ENCODE data around the gene TECPR2. TPM values are rescaled to one million over a fixed set of nuclear protein-coding genes. Genes with fewer than 3 reads are reported as not detected.
A peak's percentile ranks its signal among the peaks of the same experiment; 100 is the strongest.

Gene TECPR2
- total and polyA plus RNA-seq, 2 of the 13 experiments (the other 11 are each of a cell fraction or from before 2014, with no cell fraction given) = 3.5 to 5.7 TPM

DNA sequence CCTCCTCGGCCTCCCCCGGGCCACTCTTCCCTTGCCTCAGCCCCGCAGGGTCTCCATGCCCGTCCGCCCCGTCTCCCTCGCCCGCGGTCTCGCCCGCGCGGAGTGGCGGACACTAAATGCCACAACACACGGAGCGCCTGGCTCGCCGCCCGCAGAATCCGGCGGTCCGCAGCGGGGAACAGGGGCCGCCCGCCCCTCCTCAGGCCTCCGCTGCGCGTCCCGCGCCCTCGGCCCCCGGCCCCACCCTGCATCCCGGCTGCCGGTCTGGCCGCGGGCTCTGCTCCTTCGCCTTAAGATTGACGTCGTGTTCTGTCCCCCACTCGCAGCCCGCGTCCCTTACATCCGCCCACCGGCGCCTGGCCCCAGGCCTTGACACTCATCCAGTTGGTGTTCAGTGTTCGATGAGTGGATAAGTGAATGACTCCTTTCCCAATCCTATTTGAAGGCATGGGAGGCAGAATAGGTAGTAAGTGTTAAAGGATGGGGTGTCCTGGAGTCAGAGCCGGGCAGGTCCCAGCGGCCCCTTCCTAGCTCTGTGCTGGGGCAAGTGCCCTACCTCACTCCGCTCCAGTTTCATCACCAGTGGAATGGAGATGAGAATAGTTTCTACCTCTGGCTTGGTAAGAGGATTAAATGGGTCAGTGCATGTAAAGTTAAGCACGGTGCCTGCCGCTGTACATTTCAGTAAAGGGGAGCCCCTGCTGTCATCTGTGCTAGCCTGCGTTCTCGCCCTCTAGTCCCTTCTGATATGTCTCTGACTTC lies 622 bp downstream of the TECPR2 start (continued):
- peak; percentile 31 for TF ChIP-seq RBM39 (IDR thresholded peaks at IDR 0.05; ENCODE audit: low read depth, low read length, poor library complexity, severe bottlenecking)
- no peak for TF ChIP-seq MXI1 (IDR thresholded peaks at IDR 0.05; ENCODE audit: borderline replicate concordance, low read depth, low read length)
- TF ChIP-seq, protein P1, sequence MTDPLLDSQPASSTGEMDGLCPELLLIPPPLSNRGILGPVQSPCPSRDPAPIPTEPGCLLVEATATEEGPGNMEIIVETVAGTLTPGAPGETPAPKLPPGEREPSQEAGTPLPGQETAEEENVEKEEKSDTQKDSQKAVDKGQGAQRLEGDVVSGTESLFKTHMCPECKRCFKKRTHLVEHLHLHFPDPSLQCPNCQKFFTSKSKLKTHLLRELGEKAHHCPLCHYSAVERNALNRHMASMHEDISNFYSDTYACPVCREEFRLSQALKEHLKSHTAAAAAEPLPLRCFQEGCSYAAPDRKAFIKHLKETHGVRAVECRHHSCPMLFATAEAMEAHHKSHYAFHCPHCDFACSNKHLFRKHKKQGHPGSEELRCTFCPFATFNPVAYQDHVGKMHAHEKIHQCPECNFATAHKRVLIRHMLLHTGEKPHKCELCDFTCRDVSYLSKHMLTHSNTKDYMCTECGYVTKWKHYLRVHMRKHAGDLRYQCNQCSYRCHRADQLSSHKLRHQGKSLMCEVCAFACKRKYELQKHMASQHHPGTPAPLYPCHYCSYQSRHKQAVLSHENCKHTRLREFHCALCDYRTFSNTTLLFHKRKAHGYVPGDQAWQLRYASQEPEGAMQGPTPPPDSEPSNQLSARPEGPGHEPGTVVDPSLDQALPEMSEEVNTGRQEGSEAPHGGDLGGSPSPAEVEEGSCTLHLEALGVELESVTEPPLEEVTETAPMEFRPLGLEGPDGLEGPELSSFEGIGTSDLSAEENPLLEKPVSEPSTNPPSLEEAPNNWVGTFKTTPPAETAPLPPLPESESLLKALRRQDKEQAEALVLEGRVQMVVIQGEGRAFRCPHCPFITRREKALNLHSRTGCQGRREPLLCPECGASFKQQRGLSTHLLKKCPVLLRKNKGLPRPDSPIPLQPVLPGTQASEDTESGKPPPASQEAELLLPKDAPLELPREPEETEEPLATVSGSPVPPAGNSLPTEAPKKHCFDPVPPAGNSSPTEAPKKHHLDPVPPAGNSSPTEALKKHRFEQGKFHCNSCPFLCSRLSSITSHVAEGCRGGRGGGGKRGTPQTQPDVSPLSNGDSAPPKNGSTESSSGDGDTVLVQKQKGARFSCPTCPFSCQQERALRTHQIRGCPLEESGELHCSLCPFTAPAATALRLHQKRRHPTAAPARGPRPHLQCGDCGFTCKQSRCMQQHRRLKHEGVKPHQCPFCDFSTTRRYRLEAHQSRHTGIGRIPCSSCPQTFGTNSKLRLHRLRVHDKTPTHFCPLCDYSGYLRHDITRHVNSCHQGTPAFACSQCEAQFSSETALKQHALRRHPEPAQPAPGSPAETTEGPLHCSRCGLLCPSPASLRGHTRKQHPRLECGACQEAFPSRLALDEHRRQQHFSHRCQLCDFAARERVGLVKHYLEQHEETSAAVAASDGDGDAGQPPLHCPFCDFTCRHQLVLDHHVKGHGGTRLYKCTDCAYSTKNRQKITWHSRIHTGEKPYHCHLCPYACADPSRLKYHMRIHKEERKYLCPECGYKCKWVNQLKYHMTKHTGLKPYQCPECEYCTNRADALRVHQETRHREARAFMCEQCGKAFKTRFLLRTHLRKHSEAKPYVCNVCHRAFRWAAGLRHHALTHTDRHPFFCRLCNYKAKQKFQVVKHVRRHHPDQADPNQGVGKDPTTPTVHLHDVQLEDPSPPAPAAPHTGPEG (CRISPR knock-in tag; IDR thresholded peaks at IDR 0.05) = 0 out of 2 replicates have a peak, but pooled peaks have one; percentile 7
- TF ChIP-seq ZSCAN21 (CRISPR knock-in tag; IDR thresholded peaks at IDR 0.05; ENCODE audit: borderline replicate concordance) = peak; percentile 35; the same call in 1 of the 2 replicates
- TF ChIP-seq ATF4 (CRISPR knock-in tag; IDR thresholded peaks at IDR 0.05) = 0 out of 4 replicates have a peak, but pooled peaks of 1 of the 2 experiments have one; percentile 37
- TF ChIP-seq NR1H2 (CRISPR knock-in tag; IDR thresholded peaks at IDR 0.05; ENCODE audit: borderline replicate concordance, low read depth) = 0 out of 2 replicates have a peak, but pooled peaks have one; percentile 52
- TF ChIP-seq ZFY (CRISPR knock-in tag; IDR thresholded peaks at IDR 0.05) = peak; percentile 53
- TF ChIP-seq MXD1 (CRISPR knock-in tag; IDR thresholded peaks at IDR 0.05) = peak; percentile 36; the same call in 1 of the 2 replicates
- 0 out of 2 replicates have a peak, but pooled peaks have one; percentile 23 for TF ChIP-seq ZNF124 (CRISPR knock-in tag; IDR thresholded peaks at IDR 0.05)
- TF ChIP-seq, protein P2, sequence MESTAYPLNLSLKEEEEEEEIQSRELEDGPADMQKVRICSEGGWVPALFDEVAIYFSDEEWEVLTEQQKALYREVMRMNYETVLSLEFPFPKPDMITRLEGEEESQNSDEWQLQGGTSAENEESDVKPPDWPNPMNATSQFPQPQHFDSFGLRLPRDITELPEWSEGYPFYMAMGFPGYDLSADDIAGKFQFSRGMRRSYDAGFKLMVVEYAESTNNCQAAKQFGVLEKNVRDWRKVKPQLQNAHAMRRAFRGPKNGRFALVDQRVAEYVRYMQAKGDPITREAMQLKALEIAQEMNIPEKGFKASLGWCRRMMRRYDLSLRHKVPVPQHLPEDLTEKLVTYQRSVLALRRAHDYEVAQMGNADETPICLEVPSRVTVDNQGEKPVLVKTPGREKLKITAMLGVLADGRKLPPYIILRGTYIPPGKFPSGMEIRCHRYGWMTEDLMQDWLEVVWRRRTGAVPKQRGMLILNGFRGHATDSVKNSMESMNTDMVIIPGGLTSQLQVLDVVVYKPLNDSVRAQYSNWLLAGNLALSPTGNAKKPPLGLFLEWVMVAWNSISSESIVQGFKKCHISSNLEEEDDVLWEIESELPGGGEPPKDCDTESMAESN (CRISPR knock-in tag; conservative IDR thresholded peaks at IDR 0.05) = 0 out of 2 replicates have a peak, but pooled peaks have one; percentile 38
- TF ChIP-seq, protein P3, sequence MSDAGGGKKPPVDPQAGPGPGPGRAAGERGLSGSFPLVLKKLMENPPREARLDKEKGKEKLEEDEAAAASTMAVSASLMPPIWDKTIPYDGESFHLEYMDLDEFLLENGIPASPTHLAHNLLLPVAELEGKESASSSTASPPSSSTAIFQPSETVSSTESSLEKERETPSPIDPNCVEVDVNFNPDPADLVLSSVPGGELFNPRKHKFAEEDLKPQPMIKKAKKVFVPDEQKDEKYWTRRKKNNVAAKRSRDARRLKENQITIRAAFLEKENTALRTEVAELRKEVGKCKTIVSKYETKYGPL (CRISPR knock-in tag; IDR thresholded peaks at IDR 0.05) = no peak
- 0 out of 2 replicates have a peak, but pooled peaks have one; percentile 23 for TF ChIP-seq ZNF143 (CRISPR knock-in tag; IDR thresholded peaks at IDR 0.05)
- TF ChIP-seq, protein P4, sequence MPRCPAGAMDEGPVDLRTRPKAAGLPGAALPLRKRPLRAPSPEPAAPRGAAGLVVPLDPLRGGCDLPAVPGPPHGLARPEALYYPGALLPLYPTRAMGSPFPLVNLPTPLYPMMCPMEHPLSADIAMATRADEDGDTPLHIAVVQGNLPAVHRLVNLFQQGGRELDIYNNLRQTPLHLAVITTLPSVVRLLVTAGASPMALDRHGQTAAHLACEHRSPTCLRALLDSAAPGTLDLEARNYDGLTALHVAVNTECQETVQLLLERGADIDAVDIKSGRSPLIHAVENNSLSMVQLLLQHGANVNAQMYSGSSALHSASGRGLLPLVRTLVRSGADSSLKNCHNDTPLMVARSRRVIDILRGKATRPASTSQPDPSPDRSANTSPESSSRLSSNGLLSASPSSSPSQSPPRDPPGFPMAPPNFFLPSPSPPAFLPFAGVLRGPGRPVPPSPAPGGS (CRISPR knock-in tag; IDR thresholded peaks at IDR 0.05) = 0 out of 2 replicates have a peak, but pooled peaks have one; percentile 47
- TF ChIP-seq KDM5B (CRISPR knock-in tag; IDR thresholded peaks at IDR 0.05; ENCODE audit: borderline replicate concordance) = peak; percentile 60; the same call in 1 of the 2 replicates
- TF ChIP-seq ZNF777 (CRISPR knock-in tag; IDR thresholded peaks at IDR 0.05) = peak; percentile 97
- no peak for TF ChIP-seq ZNF776 (CRISPR knock-in tag; IDR thresholded peaks at IDR 0.05)
